Effector memory CD8-positive, alpha-beta T cell (primary cell): ENCODE results near the gene STEAP3.

Experiments used
- ATAC-seq: fragments of 150-1000 bp; cut with Tn5 transposase; replicated peaks from 2 replicates; pipeline ENCODE4 v1.10.0; 2021; ENCODE audit warnings: mild to moderate bottlenecking, moderate library complexity
- DNase-seq, 3 experiments: peaks; one replicate each; pipeline ENCODE4 v3.0.0; 2021
- H3K27ac Mint-ChIP-seq, 2 donors: one replicate each; pipeline ENCODE4 v1.8.0; 2022; ENCODE audit warnings: mild to moderate bottlenecking in 2 of 2, mixed read lengths in 2 of 2, moderate library complexity in 2 of 2
- H3K27me3 Mint-ChIP-seq, 2 donors: one replicate each; pipeline ENCODE4 v1.8.0; 2022; ENCODE audit warnings: mixed read lengths in 2 of 2
- H3K36me3 Mint-ChIP-seq: one replicate; pipeline ENCODE4 v1.8.0; 2022; ENCODE audit warnings: mild to moderate bottlenecking, moderate library complexity, mixed read lengths; ENCODE audit not compliant: insufficient read depth
- H3K4me1 Mint-ChIP-seq, 2 donors: one replicate each; pipeline ENCODE4 v1.8.0; 2022; ENCODE audit warnings: low read depth in 2 of 2, mixed read lengths in 2 of 2
- H3K4me3 Mint-ChIP-seq, 2 donors: one replicate each; pipeline ENCODE4 v1.8.0; 2022; ENCODE audit warnings: mild to moderate bottlenecking in 2 of 2, mixed read lengths in 2 of 2, moderate library complexity in 2 of 2
- H3K9me3 Mint-ChIP-seq, 2 donors: one replicate each; pipeline ENCODE4 v1.8.0; 2022; ENCODE audit warnings: mixed read lengths in 2 of 2

The STEAP3 gene

GRCh38 chr2:119248751-119249150, 25.1 kb downstream of the STEAP3 start:
- DNase-seq (no peak), ATAC-seq (no peak)
- no peak overlapping the region for H3K4me3 Mint-ChIP-seq
- H3K27ac Mint-ChIP-seq, result no peak overlapping the region
- no peaks in the 10 kb centered on the region for H3K36me3 Mint-ChIP-seq
- peaks cover 26 to 61% of the 10 kb centered on the region in 2 donors for H3K27me3 Mint-ChIP-seq
- H3K9me3 Mint-ChIP-seq, result no peaks in the 10 kb centered on the region
- H3K4me1 Mint-ChIP-seq, result no peaks in the 10 kb centered on the region

GRCh38 chr2:119249311-119249710, 25.7 kb downstream of the STEAP3 start:
- Mint-ChIP-seq H3K9me3 (no peaks in the 10 kb centered on the region), H3K4me1 (no peaks in the 10 kb centered on the region), H3K36me3 (no peaks in the 10 kb centered on the region), H3K27ac (no peak overlapping the region), H3K4me3 (no peak overlapping the region), H3K27me3 (peaks cover 26 to 64% of the 10 kb centered on the region in 2 donors)
- DNase-seq (no peak), ATAC-seq (no peak)

GRCh38 chr2:119249855-119250717, 26.5 kb downstream of the STEAP3 start:
- H3K36me3 Mint-ChIP-seq, result no peaks in the 10 kb centered on the region
- DNase-seq (no peak), ATAC-seq (no peak)
- H3K4me3 Mint-ChIP-seq, result no peak overlapping the region
- no peaks in the 10 kb centered on the region for H3K9me3 Mint-ChIP-seq
- no peaks in the 10 kb centered on the region for H3K4me1 Mint-ChIP-seq
- H3K27ac Mint-ChIP-seq, result no peak overlapping the region
- peaks cover 26 to 64% of the 10 kb centered on the region in 2 donors for H3K27me3 Mint-ChIP-seq

GRCh38 chr2:119250718-119251290, 27.2 kb downstream of the STEAP3 start:
- Mint-ChIP-seq H3K9me3 (no peaks in the 10 kb centered on the region), H3K36me3 (no peaks in the 10 kb centered on the region), H3K4me1 (no peaks in the 10 kb centered on the region), H3K27ac (no peak overlapping the region), H3K27me3 (peaks cover 26 to 64% of the 10 kb centered on the region in 2 donors), H3K4me3 (no peak overlapping the region)
- DNase-seq (no peak), ATAC-seq (no peak)

GRCh38 chr2:119251652-119252051, 28.0 kb downstream of the STEAP3 start:
- no peaks in the 10 kb centered on the region for H3K9me3 Mint-ChIP-seq
- no peaks in the 10 kb centered on the region for H3K36me3 Mint-ChIP-seq
- H3K4me3 Mint-ChIP-seq, result no peak overlapping the region
- DNase-seq, result no peak
- peaks cover 26 to 61% of the 10 kb centered on the region in 2 donors for H3K27me3 Mint-ChIP-seq
- H3K27ac Mint-ChIP-seq, result no peak overlapping the region
- H3K4me1 Mint-ChIP-seq, result no peaks in the 10 kb centered on the region
- no peak for ATAC-seq

- Mint-ChIP-seq H3K27ac (no peak overlapping the region), H3K4me1 (no peaks in the 10 kb centered on the region), H3K9me3 (no peaks in the 10 kb centered on the region), H3K27me3 (peaks cover 26 to 57% of the 10 kb centered on the region in 2 donors), H3K4me3 (no peak overlapping the region), H3K36me3 (no peaks in the 10 kb centered on the region)
- ATAC-seq, result no peak
- DNase-seq, result no peak
Measured at GRCh38 chr2:119252186-119253113, 28.8 kb downstream of the STEAP3 start.

GRCh38 chr2:119253114-119253702, 29.6 kb downstream of the STEAP3 start:
- ATAC-seq, result no peak
- DNase-seq, result no peak

GRCh38 chr2:119253760-119254600, 30.3 kb downstream of the STEAP3 start:
- Mint-ChIP-seq H3K36me3 (no peaks in the 10 kb centered on the region), H3K4me3 (no peak overlapping the region), H3K9me3 (no peaks in the 10 kb centered on the region), H3K27ac (no peak overlapping the region), H3K4me1 (no peaks in the 10 kb centered on the region), H3K27me3 (peaks cover 14 to 45% of the 10 kb centered on the region in 2 donors)
- DNase-seq (no peak), ATAC-seq (no peak)

More at GRCh38 chr2:119253114-119253702, 29.6 kb downstream of the STEAP3 start:
- no peak overlapping the region for H3K4me3 Mint-ChIP-seq
- no peaks in the 10 kb centered on the region for H3K9me3 Mint-ChIP-seq
- H3K36me3 Mint-ChIP-seq, result no peaks in the 10 kb centered on the region
- no peak overlapping the region for H3K27ac Mint-ChIP-seq
- H3K4me1 Mint-ChIP-seq, result no peaks in the 10 kb centered on the region
- H3K27me3 Mint-ChIP-seq, result peaks cover 20 to 53% of the 10 kb centered on the region in 2 donors

GRCh38 chr2:119254601-119255080, 31.0 kb downstream of the STEAP3 start:
- Mint-ChIP-seq H3K4me3 (no peak overlapping the region), H3K9me3 (no peaks in the 10 kb centered on the region), H3K4me1 (no peaks in the 10 kb centered on the region), H3K27me3 (peaks cover 14 to 38% of the 10 kb centered on the region in 2 donors), H3K27ac (no peak overlapping the region), H3K36me3 (no peaks in the 10 kb centered on the region)
- ATAC-seq, result no peak
- no peak for DNase-seq

- no peak overlapping the region for H3K27ac Mint-ChIP-seq
- no peak for DNase-seq
- ATAC-seq, result no peak
- no peaks in the 10 kb centered on the region for H3K36me3 Mint-ChIP-seq
- no peaks in the 10 kb centered on the region for H3K4me1 Mint-ChIP-seq
- H3K4me3 Mint-ChIP-seq, result no peak overlapping the region
- no peaks in the 10 kb centered on the region for H3K9me3 Mint-ChIP-seq
- peaks cover 8 to 28% of the 10 kb centered on the region in 2 donors for H3K27me3 Mint-ChIP-seq
Measured at GRCh38 chr2:119255760-119256581, 32.3 kb downstream of the STEAP3 start.

GRCh38 chr2:119256582-119256921, 32.9 kb downstream of the STEAP3 start:
- Mint-ChIP-seq H3K27ac (no peak overlapping the region), H3K27me3 (peaks cover 7 to 24% of the 10 kb centered on the region in 2 donors), H3K9me3 (no peaks in the 10 kb centered on the region)

GRCh38 chr2:119257198-119257597, 33.6 kb downstream of the STEAP3 start:
- Mint-ChIP-seq H3K27me3 (peaks cover under 1 to 17% of the 10 kb centered on the region in 2 donors), H3K27ac (no peak overlapping the region), H3K4me3 (no peak overlapping the region), H3K9me3 (no peaks in the 10 kb centered on the region), H3K36me3 (no peaks in the 10 kb centered on the region), H3K4me1 (no peaks in the 10 kb centered on the region)
- ATAC-seq (no peak), DNase-seq (no peak)

More at GRCh38 chr2:119256582-119256921, 32.9 kb downstream of the STEAP3 start:
- Mint-ChIP-seq H3K4me1 (no peaks in the 10 kb centered on the region), H3K4me3 (no peak overlapping the region), H3K36me3 (no peaks in the 10 kb centered on the region)
- no peak for DNase-seq
- ATAC-seq, result no peak
